HG03280 (cell line): ENCODE data around the gene SLCO3A1.

Experiments used
- ATAC-seq: cut with Tn5 transposase; IDR thresholded peaks from one replicate; pipeline ENCODE4 v1.9.1; 2021; ENCODE audit warnings: mild to moderate bottlenecking, moderate library complexity; ENCODE audit not compliant: unreplicated experiment

Gene SLCO3A1

DNA sequence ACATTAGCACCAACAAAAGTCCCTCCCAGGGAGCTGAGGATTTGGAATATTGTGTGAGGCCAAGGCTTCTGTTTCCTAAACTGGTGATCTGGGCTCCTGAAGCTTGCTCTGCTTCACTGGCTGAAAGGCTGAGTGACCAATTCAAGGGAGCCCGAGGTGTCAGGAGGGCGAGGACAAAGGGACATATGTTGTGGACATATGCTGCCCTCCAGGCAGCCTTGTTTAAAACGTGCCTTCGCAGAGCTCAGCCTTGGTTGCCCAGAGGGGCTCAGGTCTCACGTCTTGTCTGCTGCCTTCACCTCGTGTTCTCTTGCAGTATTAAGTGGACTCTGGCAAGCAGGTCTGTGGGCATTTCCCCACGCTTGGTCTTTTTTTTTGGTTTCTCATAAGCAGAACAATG, 7.0 kb downstream of the SLCO3A1 start:
- no peak for ATAC-seq

DNA sequence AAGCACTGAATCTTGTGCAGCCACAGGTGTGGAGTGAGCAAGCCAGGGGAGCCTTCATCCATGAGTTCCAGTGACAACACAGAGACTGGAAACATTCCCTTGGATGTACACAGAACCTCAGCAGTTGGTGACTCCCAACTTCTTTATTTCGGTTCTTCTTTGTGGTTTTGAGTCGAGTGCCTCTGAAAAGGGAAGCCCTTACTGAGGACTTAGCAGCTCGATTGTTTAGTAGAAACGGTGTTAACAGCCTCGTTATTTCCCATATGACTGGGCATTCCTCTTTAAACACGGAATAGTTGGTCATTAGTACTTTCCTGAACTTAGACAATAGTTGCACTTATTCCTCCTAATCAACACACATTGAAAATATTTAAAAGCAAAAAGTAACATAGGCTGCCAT, 7.7 kb downstream of the SLCO3A1 start:
- ATAC-seq: no peak

GRCh38 chr15:91862891-91863504, 9.5 kb downstream of the SLCO3A1 start:
- ATAC-seq: no peak

- no peak for ATAC-seq
Measured at GRCh38 chr15:91863621-91864255, 10.2 kb downstream of the SLCO3A1 start.

DNA sequence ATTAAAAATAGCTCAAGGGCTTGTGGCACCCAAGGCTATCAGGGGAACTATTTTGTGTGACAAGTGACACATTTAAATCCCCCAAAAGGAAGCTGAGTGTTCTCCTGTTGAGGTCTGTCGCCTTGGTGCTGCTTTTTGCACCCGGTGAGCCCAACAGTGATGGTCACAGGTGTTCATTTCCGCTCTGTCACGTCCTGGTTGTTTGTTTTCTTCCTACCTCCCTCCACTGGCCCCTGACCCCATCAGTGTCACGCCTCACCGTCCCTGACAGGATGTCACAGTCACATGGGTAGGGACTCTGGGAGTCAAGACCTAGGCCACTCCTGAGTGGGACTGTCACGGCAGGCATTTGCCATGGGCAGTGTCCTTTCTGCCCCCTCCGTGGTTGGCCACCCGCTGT, 11.2 kb downstream of the SLCO3A1 start:
- no peak for ATAC-seq

DNA sequence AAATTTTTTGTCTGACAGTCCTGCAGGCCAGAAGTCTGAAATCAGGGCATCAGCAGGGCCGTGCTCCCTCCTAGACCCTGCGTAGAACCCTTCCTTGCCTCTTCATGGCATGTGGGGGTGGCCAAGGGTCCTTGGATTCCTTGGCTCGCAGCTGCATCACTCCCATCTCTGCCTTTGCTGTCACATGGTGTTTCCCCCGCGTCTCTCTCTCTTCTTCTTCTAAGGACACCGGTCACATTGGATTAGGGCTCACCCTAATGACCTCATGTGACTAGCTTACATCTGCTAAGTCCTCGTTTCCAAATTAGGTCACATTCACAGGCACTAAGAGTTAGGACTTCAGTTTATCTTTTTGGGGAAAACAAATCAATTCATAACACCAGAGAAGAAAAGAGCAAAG, 12.0 kb downstream of the SLCO3A1 start:
- no peak for ATAC-seq

DNA sequence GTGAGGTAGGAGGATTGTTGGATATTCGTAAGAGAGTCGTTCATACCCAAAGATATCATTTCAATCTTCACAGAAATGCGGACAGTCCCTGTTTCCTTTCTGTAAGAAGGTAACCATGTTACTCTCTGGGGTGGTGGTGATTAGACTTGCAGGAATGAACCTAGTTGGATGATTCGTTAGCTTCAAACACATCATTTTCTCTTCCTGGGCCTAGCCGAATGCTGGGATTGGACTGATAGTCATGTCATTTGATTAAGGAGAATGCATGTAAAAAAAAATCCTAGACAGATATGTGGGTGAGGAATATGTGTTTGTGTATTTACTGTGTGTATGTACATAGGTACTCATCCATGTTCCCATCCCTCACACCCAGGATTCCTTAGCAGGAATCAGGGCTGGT, 12.4 kb downstream of the SLCO3A1 start:
- no peak for ATAC-seq

GRCh38 chr15:91866371-91866905, 12.9 kb downstream of the SLCO3A1 start:
- ATAC-seq: no peak

DNA sequence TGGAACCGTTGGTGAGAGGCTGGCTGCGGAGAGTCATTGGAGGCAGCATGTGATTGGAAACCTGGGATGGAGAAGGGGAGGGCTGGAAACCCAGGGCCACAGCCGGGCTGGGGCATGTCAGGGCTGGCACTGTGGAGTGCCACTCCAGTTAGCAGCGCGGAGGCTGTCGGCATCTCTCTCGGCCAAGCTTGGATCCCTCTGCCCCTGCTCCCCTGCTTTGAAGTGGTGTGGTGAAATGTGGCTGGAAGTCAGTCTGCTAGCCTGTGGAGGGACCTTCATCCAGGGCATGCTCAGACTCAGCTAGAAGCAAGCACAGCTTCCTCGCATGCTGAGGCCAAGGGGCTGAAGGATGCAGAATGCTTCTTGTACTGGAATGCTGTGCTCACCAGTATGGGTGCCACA, 13.5 kb downstream of the SLCO3A1 start:
- no peak for ATAC-seq

GRCh38 chr15:91867581-91868026, 14.1 kb downstream of the SLCO3A1 start:
- ATAC-seq: no peak

DNA sequence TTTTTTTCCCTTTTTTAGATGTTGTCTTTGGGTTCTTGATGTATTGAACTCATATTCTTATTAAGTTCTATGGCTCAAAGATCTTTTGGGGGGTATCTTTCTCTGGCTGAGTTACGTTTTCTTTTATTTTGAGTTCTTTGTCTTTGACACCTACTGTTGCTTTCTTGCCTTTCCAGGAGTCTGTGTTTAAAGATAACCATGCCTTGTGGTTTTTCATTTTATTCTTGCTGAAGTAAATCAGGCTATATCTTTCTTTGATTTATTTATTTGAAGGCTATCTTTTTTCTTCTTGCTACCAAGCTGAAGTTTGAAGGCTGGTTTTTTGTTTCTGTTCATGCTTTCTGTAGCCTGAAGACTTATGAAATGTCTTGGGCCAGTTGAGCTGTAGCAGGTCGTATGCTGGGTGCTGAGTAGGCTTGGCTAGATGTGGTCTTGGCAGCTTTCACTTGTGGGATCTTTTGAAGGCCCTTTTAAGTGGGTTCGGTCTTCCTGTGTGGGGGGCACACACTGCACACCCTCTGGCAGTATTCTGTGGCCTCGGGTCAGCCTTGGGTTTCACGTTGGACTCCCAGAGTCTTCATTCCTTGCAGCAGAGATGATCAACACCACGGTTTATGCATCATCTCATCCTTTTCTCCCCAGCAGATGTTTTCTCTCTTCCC, 17.5 kb downstream of the SLCO3A1 start:
- no peak for ATAC-seq

GRCh38 chr15:91871837-91872236, 18.3 kb downstream of the SLCO3A1 start:
- no peak for ATAC-seq

DNA sequence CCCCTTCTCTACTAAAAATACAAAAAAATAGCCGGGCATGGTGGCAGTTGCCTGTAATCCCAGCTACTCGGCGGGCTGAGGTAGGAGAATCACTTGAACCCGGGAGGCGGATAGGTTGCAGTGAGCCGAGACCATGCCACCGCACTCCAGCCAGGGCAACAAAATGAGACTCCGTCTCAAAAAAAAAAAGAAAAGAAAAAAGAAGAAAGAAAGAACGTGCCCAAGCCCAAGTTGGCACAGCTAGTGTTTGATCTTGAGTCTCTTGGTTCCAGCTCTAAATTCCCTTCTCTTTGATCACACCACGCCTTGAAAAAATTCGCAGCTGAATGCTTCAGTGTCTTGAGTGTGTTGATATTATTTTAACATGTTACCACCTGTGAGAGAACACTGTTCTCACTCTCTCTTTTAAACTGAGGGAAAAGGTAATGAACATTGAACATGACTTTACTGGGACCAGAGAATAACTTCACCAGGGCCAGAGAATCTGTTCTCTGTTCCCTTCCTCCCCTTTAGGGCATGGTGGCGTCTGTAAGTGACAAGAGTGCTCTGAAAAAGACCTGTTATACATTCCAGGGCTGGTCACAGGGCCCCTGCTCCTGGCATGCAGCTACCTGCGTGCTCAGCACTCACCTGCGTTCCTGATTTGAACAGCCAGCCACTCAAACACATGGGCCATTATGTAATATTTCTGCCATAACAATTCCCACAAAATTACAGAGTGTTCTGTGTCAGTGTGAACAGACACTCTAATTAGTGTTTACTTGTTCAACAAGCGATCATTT, 19.0 kb downstream of the SLCO3A1 start:
- ATAC-seq: no peak

GRCh38 chr15:91873138-91873536, 19.6 kb downstream of the SLCO3A1 start:
- ATAC-seq: no peak

GRCh38 chr15:91874171-91874570, 20.7 kb downstream of the SLCO3A1 start:
- ATAC-seq: no peak

GRCh38 chr15:91874992-91875660, 21.6 kb downstream of the SLCO3A1 start:
- ATAC-seq: no peak

- no peak for ATAC-seq
Measured at GRCh38 chr15:91876187-91876586, 22.7 kb downstream of the SLCO3A1 start.

- ATAC-seq: no peak
Measured at GRCh38 chr15:91878319-91878870, 24.9 kb downstream of the SLCO3A1 start.

- ATAC-seq: no peak
Measured at GRCh38 chr15:91879158-91879557, 25.6 kb downstream of the SLCO3A1 start.

DNA sequence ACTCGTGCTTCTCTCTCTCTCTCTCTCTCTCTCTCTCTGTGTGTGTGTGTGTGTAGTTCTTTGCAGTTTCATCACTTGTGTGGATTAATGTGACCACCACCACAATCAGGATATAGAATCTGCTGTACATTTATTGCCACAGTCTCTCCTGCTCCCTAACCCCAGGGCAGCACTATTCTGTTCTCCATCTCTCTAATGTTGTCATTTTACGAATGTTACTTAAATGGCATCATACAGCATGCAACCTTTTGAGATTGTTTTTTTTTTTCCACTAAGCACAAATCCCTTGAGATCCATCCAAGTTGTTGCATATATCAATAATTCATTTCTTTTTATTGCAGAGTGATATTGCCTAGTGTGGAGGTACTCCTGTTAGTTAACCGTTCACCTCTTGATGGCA, 26.9 kb downstream of the SLCO3A1 start:
- ATAC-seq: no peak
